ENCODE results near the gene GAB4. TPM values are rescaled to one million over a fixed set of nuclear protein-coding genes. Genes with fewer than 3 reads are reported as not detected.

Gene GAB4
- total and polyA plus RNA-seq, 2 of the 8 experiments (the other 6 are each of a cell fraction or from before 2014, with no cell fraction given): 0.03 to 0.17 TPM

DNA sequence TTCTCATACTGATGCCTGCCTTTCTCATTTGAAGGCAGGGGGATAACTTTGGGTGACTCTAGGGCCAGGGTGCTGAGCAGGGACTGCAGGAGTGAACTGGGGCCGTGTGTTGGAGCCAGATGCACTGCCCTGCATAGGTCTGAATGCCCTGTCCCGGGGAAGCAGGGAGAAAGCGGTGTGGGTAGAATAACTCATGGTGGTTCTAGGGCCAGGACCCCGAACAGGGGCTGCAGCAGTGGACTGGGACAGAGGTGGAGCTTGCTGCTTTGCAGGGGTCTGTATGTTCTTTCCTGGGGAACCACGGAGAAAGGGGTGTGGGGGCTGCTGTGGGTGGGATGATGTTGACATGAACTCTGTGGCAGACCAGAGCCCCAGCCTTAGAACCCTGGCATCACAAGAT is 52.9 kb downstream of the GAB4 start:
- Histone ChIP-seq H3K4ac (replicated peaks; ENCODE audit: insufficient read length, low read depth, low read length) (no peak overlapping the region), H3K18ac (ENCODE audit: extremely low read depth, low read length) (no peak overlapping the region), H3K27ac (ENCODE audit: low read depth, low read length) (no peak overlapping the region), H2BK20ac (ENCODE audit: low read length) (no peak overlapping the region), H3K23ac (ENCODE audit: insufficient read length) (no peak overlapping the region), H2BK15ac (ENCODE audit: low read length) (no peak overlapping the region), H3K4me1 (replicated peaks in 1 of 4; ENCODE audit: control insufficient read depth in 3 of 4, insufficient read depth in 4 of 4, low read length in 3 of 4) (no peaks in the 10 kb centered on the region), H3K14ac (ENCODE audit: insufficient read length) (no peak overlapping the region), H3K4me3 (ENCODE audit: extremely low read depth in 1 of 4, insufficient read depth in 2 of 4, low read depth in 3 of 4, low read length in 4 of 4) (no peak overlapping the region), H2AK5ac (ENCODE audit: low read depth, low read length) (no peak overlapping the region), H3K9ac (replicated peaks in 1 of 4; ENCODE audit: extremely low read depth in 1 of 4, low read depth in 3 of 4, low read length in 3 of 4) (no peak overlapping the region), H2BK12ac (ENCODE audit: low read depth, low read length) (no peak overlapping the region), H4K91ac (replicated peaks; ENCODE audit: insufficient read length, low read length) (no peak overlapping the region), H4K8ac (ENCODE audit: extremely low read depth, insufficient read depth, low read length) (no peak overlapping the region), H3K4me2 (ENCODE audit: insufficient read depth in 1 of 2, low read depth in 2 of 2, low read length in 2 of 2) (no peak overlapping the region), H3K23me2 (ENCODE audit: low read depth, low read length) (no peaks in the 10 kb centered on the region), H3K79me1 (ENCODE audit: low read depth, low read length) (no peaks in the 10 kb centered on the region), H2BK5ac (ENCODE audit: low read depth, low read length) (no peak overlapping the region), H2AFZ (ENCODE audit: low read length) (no peak overlapping the region), H3K9me3 (ENCODE audit: insufficient read depth in 2 of 2, low read depth in 1 of 2, low read length in 1 of 2) (peaks cover 46 to 67% of the 10 kb centered on the region in 2 experiments), H3K79me2 (ENCODE audit: control insufficient read depth in 1 of 2, insufficient read depth in 2 of 2, low read length in 2 of 2) (no peaks in the 10 kb centered on the region), H4K20me1 (replicated peaks in 1 of 2; ENCODE audit: control insufficient read depth in 1 of 2, insufficient read depth in 2 of 2, low read length in 2 of 2) (no peaks in the 10 kb centered on the region), H3K56ac (replicated peaks; ENCODE audit: insufficient read length, low read depth, low read length) (no peak overlapping the region), H2BK120ac (replicated peaks; ENCODE audit: low read depth, low read length) (no peak overlapping the region), H3K27me3 (replicated peaks in 1 of 4; ENCODE audit: control insufficient read depth in 3 of 4, extremely low read depth in 1 of 4, insufficient read depth in 3 of 4, low read length in 3 of 4) (0 out of 7 replicates have a peak, but pooled peaks cover 0 to 3% (median 0%) of the 10 kb centered on the region in 4 experiments), H4K5ac (ENCODE audit: insufficient read length, low read depth, low read length) (no peak overlapping the region), H3K36me3 (ENCODE audit: control insufficient read depth in 2 of 4, insufficient read depth in 4 of 4, low read length in 3 of 4) (no peaks in the 10 kb centered on the region)
- FAIRE-seq (no peak), DNase-seq (ENCODE audit: low read depth in 1 of 2, low spot score in 2 of 2) (peak in 1 of 2 experiments; percentile 19)
- 69% methylated on average over 5 of the region's 5 CpGs; no CpG with 5 or more reads in 1 of the 2 experiments for WGBS, 2 experiments (ENCODE audit: extremely low coverage in 1 of 2, insufficient coverage in 1 of 2, insufficient read length in 1 of 2, insufficient replicate concordance in 2 of 2, low coverage in 1 of 2, low lambda C conversion rate in 2 of 2, missing lambda C conversion rate in 1 of 2)
- CTCF ChIA-PET (ENCODE audit: partially characterized antibody): interaction anchor here (2.1 kb wide), 1 partner anchor 103 kb away, joined by 8 read pairs; no protein-coding TSS in a partner anchor
- POLR2A ChIA-PET (ENCODE audit: partially characterized antibody): no interaction called here
- no peak for TF ChIP-seq SAP30 (IDR thresholded peaks at IDR 0.05; ENCODE audit: insufficient read depth, insufficient replicate concordance, low read length)
- TF ChIP-seq HDAC6 (IDR thresholded peaks at IDR 0.05; ENCODE audit: low read depth, low read length): no peak
- TF ChIP-seq BACH1 (IDR thresholded peaks at IDR 0.05; ENCODE audit: low read length): no peak
- TF ChIP-seq CREB1 (IDR thresholded peaks at IDR 0.05): no peak
- TF ChIP-seq HDAC2 (IDR thresholded peaks at IDR 0.05; ENCODE audit: borderline replicate concordance in 1 of 2, low read depth in 2 of 2, low read length in 2 of 2): no peak
- no peak for TF ChIP-seq POU5F1 (IDR thresholded peaks at IDR 0.05; ENCODE audit: low read depth, low read length)
- TF ChIP-seq CTBP2 (IDR thresholded peaks at IDR 0.05; ENCODE audit: borderline replicate concordance, insufficient read depth, insufficient read length, low read length): no peak

Data from H1 (cell line).